ENCODE measurements around the gene HS6ST3. TPM values are rescaled to one million over a fixed set of nuclear protein-coding genes. Genes with fewer than 3 reads are reported as not detected.

The HS6ST3 gene
- total RNA-seq, 1 donor from 2014 or later, result under 0.01 TPM

DNA sequence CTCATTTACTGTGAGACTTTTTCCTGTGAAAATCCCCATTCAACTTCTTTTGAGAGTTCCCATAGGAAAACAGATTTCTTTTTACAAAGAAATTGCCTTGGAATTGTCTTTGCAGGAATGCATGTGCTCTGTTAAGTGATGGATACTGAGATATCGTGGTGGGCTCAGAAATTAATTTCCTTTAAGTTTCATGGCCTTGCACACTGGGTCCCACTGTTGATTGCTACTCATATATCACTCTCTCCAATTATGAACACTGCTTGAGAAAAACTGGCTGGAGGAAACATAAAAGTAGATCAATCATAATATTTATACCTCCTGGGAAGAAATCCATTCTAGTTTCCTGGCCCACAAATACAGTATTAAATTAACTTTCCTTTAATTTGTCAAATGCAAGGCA lies 773.1 kb downstream of the HS6ST3 start:
- Histone ChIP-seq H3K4me3 (ENCODE audit: low read depth, low read length) (no peak overlapping the region), H3K36me3 (ENCODE audit: control insufficient read depth, insufficient read depth, low read length) (no peaks in the 10 kb centered on the region), H3K27me3 (ENCODE audit: control insufficient read depth, insufficient read depth, low read length) (no peaks in the 10 kb centered on the region)
- FAIRE-seq (no peak), DNase-seq (ENCODE audit: low read depth) (no peak)
- TF ChIP-seq, protein P1, sequence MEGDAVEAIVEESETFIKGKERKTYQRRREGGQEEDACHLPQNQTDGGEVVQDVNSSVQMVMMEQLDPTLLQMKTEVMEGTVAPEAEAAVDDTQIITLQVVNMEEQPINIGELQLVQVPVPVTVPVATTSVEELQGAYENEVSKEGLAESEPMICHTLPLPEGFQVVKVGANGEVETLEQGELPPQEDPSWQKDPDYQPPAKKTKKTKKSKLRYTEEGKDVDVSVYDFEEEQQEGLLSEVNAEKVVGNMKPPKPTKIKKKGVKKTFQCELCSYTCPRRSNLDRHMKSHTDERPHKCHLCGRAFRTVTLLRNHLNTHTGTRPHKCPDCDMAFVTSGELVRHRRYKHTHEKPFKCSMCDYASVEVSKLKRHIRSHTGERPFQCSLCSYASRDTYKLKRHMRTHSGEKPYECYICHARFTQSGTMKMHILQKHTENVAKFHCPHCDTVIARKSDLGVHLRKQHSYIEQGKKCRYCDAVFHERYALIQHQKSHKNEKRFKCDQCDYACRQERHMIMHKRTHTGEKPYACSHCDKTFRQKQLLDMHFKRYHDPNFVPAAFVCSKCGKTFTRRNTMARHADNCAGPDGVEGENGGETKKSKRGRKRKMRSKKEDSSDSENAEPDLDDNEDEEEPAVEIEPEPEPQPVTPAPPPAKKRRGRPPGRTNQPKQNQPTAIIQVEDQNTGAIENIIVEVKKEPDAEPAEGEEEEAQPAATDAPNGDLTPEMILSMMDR (IDR thresholded peaks at IDR 0.05; ENCODE audit: insufficient read depth, low read length, severe bottlenecking), result no peak

DNA sequence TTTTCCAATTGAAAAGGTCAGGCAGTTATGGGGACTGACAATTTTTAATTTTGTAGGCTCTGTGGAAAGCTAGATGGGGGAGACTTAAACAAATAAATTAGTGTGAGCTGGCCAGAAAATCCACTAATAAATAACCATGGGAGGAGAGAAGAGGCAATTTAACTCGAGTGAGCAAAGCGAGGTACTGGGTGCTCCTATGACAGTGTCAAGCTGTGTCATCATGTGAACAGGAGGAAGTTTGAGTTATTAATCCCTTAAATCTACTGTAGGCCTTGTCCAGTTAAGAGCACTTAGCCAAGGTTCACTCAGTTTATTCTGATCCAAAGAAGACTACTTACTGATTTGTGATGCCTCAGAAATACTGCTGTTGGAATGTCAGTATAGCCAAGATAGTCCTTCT lies 781.6 kb downstream of the HS6ST3 start:
- TF ChIP-seq, protein P1 (IDR thresholded peaks at IDR 0.05; ENCODE audit: insufficient read depth, low read length, severe bottlenecking), result no peak
- H3K27me3 ChIP-seq (ENCODE audit: control insufficient read depth, insufficient read depth, low read length), result no peaks in the 10 kb centered on the region
- H3K36me3 ChIP-seq (ENCODE audit: control insufficient read depth, insufficient read depth, low read length), result no peaks in the 10 kb centered on the region
- H3K4me3 ChIP-seq (ENCODE audit: low read depth, low read length), result no peak overlapping the region
- FAIRE-seq (no peak), DNase-seq (ENCODE audit: low read depth) (no peak)

DNA sequence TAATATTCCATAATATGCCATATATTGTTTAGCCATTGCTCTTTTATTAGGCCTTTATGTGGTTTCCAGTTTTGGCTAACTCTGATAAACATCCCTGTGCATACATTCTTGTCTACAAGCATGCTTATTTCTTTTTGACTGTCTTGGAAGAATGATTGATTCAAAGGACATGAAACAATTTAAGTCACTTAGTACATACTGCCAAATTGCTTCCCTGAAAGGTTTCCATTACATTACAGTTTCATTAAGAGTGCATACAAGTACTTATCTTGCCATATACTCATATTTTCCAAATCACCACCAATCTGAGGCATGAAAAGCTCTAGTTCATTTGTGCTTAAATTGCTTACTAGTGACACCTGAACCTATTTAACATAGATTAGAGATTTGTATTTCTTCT lies 790.5 kb downstream of the HS6ST3 start:
- Histone ChIP-seq H3K27me3 (ENCODE audit: control insufficient read depth, insufficient read depth, low read length) (no peaks in the 10 kb centered on the region), H3K4me3 (ENCODE audit: low read depth, low read length) (no peak overlapping the region), H3K36me3 (ENCODE audit: control insufficient read depth, insufficient read depth, low read length) (no peaks in the 10 kb centered on the region)
- TF ChIP-seq, protein P1 (IDR thresholded peaks at IDR 0.05; ENCODE audit: insufficient read depth, low read length, severe bottlenecking), result no peak
- no peak for DNase-seq (ENCODE audit: low read depth)
- FAIRE-seq, result no peak

Other genes with a start within 250 kb of the HS6ST3 start
- 25.3 and 31.9 TPM in 2 replicates for gene UGGT2, start 36.7 kb upstream of the HS6ST3 start, total RNA-seq

All from bronchial epithelial cell (primary cell).